Keratinocyte (primary cell): ENCODE results near the gene CUBN. TPM values are rescaled to one million over a fixed set of nuclear protein-coding genes. Genes with fewer than 3 reads are reported as not detected.

ENCODE experiments used
- DNase-seq: peaks from one replicate; pipeline ENCODE4 v3.0.0-alpha.2; 2011; ENCODE audit warnings: low read depth, missing footprints, low spot score
- FAIRE-seq: peaks from 2 replicates; lab custom pipeline; 2011; peaks lifted over from hg19 to GRCh38; lab: Jason Lieb, UNC
- H2AFZ ChIP-seq: 2 replicates; pipeline ENCODE4 v1.6.0; 2012; ENCODE audit warnings: low read length, control low read depth, inconsistent platforms; ENCODE audit not compliant: control insufficient read depth
- H3K27ac ChIP-seq: 2 replicates; pipeline ENCODE4 v1.5.1; 2011; ENCODE audit warnings: low read length; ENCODE audit not compliant: control insufficient read depth, insufficient read depth
- H3K27me3 ChIP-seq: 3 replicates; pipeline ENCODE4 v1.6.0; 2011; ENCODE audit warnings: low read length; ENCODE audit not compliant: control insufficient read depth, insufficient read depth; ENCODE audit errors: extremely low read depth
- H3K36me3 ChIP-seq, 2 experiments: 2 replicates in 1 of 2; 3 replicates in 1 of 2; pipeline ENCODE4 v1.5.1; 2011; ENCODE audit warnings: low read length in 2 of 2, mild to moderate bottlenecking in 1 of 2; ENCODE audit not compliant: control insufficient read depth in 2 of 2, insufficient read depth in 2 of 2; ENCODE audit errors: extremely low read depth in 1 of 2
- H3K4me1 ChIP-seq: 3 replicates; pipeline ENCODE4 v1.5.1; 2011; ENCODE audit warnings: low read length; ENCODE audit not compliant: control insufficient read depth, insufficient read depth; ENCODE audit errors: extremely low read depth
- H3K4me2 ChIP-seq: 3 replicates; pipeline ENCODE4 v1.6.0; 2011; ENCODE audit warnings: low read depth, low read length; ENCODE audit not compliant: control insufficient read depth, insufficient read depth; ENCODE audit errors: extremely low read depth
- H3K4me3 ChIP-seq, 3 experiments: fragments of 200-600 bp in 1 of 3; sonication (generic) in 1 of 3; 2 replicates in 2 of 3; 3 replicates in 1 of 3; pipeline ENCODE4 v1.5.1; 2011 to 2016; ENCODE audit warnings: low read length in 3 of 3, mild to moderate bottlenecking in 3 of 3, control low read depth in 2 of 3, inconsistent platforms in 1 of 3, low read depth in 1 of 3, mixed read lengths in 1 of 3, mixed run types in 1 of 3, moderate library complexity in 1 of 3; ENCODE audit not compliant: control insufficient read depth in 2 of 3, insufficient read depth in 2 of 3; ENCODE audit errors: extremely low read depth in 1 of 3
- H3K79me2 ChIP-seq: 2 replicates; pipeline ENCODE4 v1.6.0; 2012; ENCODE audit warnings: low read length; ENCODE audit not compliant: control insufficient read depth, insufficient read depth
- H3K9ac ChIP-seq: 3 replicates; pipeline ENCODE4 v1.6.0; 2011; ENCODE audit warnings: low read length; ENCODE audit not compliant: control insufficient read depth, insufficient read depth; ENCODE audit errors: extremely low read depth
- H3K9me1 ChIP-seq: 3 replicates; pipeline ENCODE4 v1.6.0; 2011; ENCODE audit warnings: low read length; ENCODE audit not compliant: control insufficient read depth, insufficient read depth; ENCODE audit errors: extremely low read depth
- H3K9me3 ChIP-seq: 2 replicates; pipeline ENCODE4 v1.5.1; 2012; ENCODE audit warnings: low read depth, low read length; ENCODE audit not compliant: control insufficient read depth
- H4K20me1 ChIP-seq: 3 replicates; pipeline ENCODE4 v1.6.0; 2011; ENCODE audit warnings: low read length; ENCODE audit not compliant: control insufficient read depth, insufficient read depth; ENCODE audit errors: extremely low read depth
- EZH2 ChIP-seq: IDR thresholded peaks from one replicate; pipeline ENCODE4 v1.6.1; 2012; ENCODE audit warnings: inconsistent platforms, mild to moderate bottlenecking, low read length, moderate library complexity
- dilution Hi-C: fragments of 300-500 bp; cut with MboI; formaldehyde crosslinking; loops from one replicate; pipeline ENCODE4 v1.7.0; 2020; ENCODE audit warnings: low sequenced_read_pairs; ENCODE audit not compliant: extremely low pct_ligation_motif_present
- polyA plus RNA-seq, 5 experiments: library from polyadenylated mRNA; depleted of rRNA in 3 of 5; stranded (reverse) in 3 of 5; stranded (forward) in 1 of 5; unstranded in 1 of 5; fragments of >200 nt; gene quantifications; 1 replicate in 1 of 5; 2 replicates in 3 of 5; 3 replicates in 1 of 5; pipeline versions ENCODE4 v1.2.1 to v1.2.3, GENCODE V29; 2011 to 2012; ENCODE audit warnings: missing spikeins in 2 of 5, low read depth in 1 of 5, low replicate concordance in 1 of 5
- TF ChIP-seq, protein P1 (sequence below), 3 experiments: IDR thresholded peaks in 1 of 3; conservative IDR thresholded peaks in 1 of 3; optimal IDR thresholded peaks in 1 of 3; 2 replicates in 2 of 3; 3 replicates in 1 of 3; pipeline versions ENCODE3 to v1.5.1; 2011; ENCODE audit warnings: low read length in 3 of 3, mild to moderate bottlenecking in 3 of 3, moderate library complexity in 2 of 3, control low read depth in 1 of 3, inconsistent platforms in 1 of 3; ENCODE audit not compliant: insufficient read depth in 2 of 3; ENCODE audit errors: extremely low read depth in 1 of 3

Gene CUBN
- polyA plus RNA-seq, 1 donor (not counting 4 experiments of a cell fraction or from before 2014, with no cell fraction given), result 0.07 TPM

DNA sequence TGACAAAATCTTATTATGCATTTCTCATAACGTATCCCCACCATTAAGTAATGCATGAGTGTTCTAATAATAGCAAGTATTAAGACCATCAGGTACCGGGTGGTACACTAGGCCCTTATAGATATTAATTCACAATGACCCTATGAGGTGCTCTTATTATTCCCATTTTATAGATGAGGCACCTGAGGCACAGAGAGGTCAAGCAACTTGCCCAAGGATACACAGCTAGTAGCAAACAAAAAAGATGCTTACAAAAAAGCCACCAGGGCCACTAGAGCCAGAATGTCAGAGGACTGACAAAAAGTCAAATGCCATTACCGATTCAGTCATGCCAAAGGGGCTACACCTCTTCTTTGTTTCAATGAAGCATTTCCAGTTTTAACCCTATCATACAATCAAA, 318.3 kb downstream of the CUBN start:
- dilution Hi-C loops, result loop anchor here (25.0 kb wide), 1 partner anchor 924 kb away; no protein-coding TSS in a partner anchor
- FAIRE-seq, result no peak
- Histone ChIP-seq H3K9ac (no peak overlapping the region), H3K4me1 (peaks cover 8% of the 10 kb centered on the region), H3K9me1 (no peaks in the 10 kb centered on the region), H3K27me3 (no peaks in the 10 kb centered on the region), H3K9me3 (no peaks in the 10 kb centered on the region), H4K20me1 (no peaks in the 10 kb centered on the region), H3K27ac (no peak overlapping the region), H3K36me3 (peaks cover 0 to 4% of the 10 kb centered on the region in 2 experiments), H3K79me2 (peaks cover 62% of the 10 kb centered on the region), H2AFZ (no peak overlapping the region), H3K4me2 (no peak overlapping the region), H3K4me3 (no peak overlapping the region)
- no peak for DNase-seq
- TF ChIP-seq, protein P1, sequence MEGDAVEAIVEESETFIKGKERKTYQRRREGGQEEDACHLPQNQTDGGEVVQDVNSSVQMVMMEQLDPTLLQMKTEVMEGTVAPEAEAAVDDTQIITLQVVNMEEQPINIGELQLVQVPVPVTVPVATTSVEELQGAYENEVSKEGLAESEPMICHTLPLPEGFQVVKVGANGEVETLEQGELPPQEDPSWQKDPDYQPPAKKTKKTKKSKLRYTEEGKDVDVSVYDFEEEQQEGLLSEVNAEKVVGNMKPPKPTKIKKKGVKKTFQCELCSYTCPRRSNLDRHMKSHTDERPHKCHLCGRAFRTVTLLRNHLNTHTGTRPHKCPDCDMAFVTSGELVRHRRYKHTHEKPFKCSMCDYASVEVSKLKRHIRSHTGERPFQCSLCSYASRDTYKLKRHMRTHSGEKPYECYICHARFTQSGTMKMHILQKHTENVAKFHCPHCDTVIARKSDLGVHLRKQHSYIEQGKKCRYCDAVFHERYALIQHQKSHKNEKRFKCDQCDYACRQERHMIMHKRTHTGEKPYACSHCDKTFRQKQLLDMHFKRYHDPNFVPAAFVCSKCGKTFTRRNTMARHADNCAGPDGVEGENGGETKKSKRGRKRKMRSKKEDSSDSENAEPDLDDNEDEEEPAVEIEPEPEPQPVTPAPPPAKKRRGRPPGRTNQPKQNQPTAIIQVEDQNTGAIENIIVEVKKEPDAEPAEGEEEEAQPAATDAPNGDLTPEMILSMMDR (optimal IDR thresholded peaks at IDR 0.05 in 1 of 3, IDR thresholded peaks at IDR 0.05 in 1 of 3, conservative IDR thresholded peaks at IDR 0.05 in 1 of 3; ENCODE audit: extremely low read depth in 1 of 3, insufficient read depth in 2 of 3, low read length in 3 of 3), result no peak
- TF ChIP-seq EZH2, result no peak

DNA sequence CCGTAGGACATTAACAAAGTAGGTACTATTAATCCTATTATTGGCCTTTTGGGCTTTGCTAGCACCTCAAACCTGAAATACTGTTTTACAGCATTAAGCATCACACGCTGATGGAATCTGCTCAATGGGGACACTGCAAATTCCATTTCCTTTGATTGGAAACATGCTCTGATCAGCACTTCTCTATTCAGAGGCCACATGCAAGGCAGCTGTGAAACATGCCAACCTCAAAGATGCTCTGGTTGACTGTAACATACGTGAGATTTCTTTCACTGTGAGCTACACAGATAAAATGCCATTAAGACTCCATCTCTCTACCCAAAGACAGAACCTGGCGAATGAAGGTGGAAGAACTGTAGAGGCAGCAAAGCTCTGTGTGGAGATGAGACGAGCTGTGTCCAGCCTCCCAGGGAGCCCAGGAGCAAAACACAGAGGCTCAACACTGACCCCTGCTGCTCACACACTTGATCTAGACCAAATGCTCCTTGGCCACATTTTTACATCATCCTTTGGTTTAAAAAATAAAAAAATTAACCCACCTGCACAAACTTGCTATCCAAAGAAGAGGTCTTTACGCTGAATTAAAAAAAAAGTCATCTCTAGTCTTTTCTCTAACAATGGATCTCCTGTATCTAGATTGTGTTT, 320.4 kb downstream of the CUBN start:
- Histone ChIP-seq H4K20me1 (no peaks in the 10 kb centered on the region), H3K9ac (no peak overlapping the region), H2AFZ (no peak overlapping the region), H3K9me1 (no peaks in the 10 kb centered on the region), H3K4me1 (no peaks in the 10 kb centered on the region), H3K79me2 (peaks cover 57% of the 10 kb centered on the region), H3K36me3 (peaks cover 0 to 3% of the 10 kb centered on the region in 2 experiments), H3K4me2 (no peak overlapping the region), H3K4me3 (no peak overlapping the region), H3K27ac (no peak overlapping the region), H3K9me3 (no peaks in the 10 kb centered on the region), H3K27me3 (no peaks in the 10 kb centered on the region)
- dilution Hi-C loops, result loop anchor here (25.0 kb wide), 1 partner anchor 922 kb away; no protein-coding TSS in a partner anchor
- TF ChIP-seq, protein P1 (optimal IDR thresholded peaks at IDR 0.05 in 1 of 3, IDR thresholded peaks at IDR 0.05 in 1 of 3, conservative IDR thresholded peaks at IDR 0.05 in 1 of 3; ENCODE audit: extremely low read depth in 1 of 3, insufficient read depth in 2 of 3, low read length in 3 of 3), result peak; percentile 51 to 65 (median 57)
- TF ChIP-seq EZH2, result no peak
- FAIRE-seq (no peak), DNase-seq (no peak)
